Middle frontal gyrus (tissue), 1 donor: Measurements from ENCODE around the gene PGAP1.
A peak's percentile ranks its signal among the peaks of the same experiment; 100 is the strongest.
"Not testable (repeated sequence)": the region's sequence is repeated elsewhere in the genome, so short reads cannot be mapped to it uniquely, and the experiment has no call there.

Experiments
- DNase-seq: peaks from one replicate; pipeline ENCODE4 v3.0.0-alpha.2; 2015; ENCODE audit warnings: low spot score; ENCODE audit errors: extremely low spot score

Gene PGAP1

DNA sequence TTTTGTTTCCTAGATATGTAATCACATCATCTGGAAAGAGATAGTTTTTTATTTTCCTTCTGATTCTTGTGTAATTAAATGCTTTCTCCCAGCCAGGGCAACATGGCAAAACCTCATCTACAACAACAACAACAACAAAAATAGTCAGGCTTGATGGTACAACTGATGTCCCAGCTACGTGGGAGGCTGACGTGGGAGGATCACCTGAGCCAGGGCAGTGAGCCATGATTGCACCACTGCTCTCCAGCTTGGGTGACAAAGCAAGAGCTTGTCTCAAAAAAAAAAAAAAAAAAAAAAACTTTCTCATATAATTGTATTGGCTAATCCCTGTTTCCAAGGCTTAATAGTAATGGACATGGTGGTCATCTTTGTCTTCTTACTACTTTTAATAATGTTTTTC lies 26.4 kb upstream of the PGAP1 start:
- no peak for DNase-seq

DNA sequence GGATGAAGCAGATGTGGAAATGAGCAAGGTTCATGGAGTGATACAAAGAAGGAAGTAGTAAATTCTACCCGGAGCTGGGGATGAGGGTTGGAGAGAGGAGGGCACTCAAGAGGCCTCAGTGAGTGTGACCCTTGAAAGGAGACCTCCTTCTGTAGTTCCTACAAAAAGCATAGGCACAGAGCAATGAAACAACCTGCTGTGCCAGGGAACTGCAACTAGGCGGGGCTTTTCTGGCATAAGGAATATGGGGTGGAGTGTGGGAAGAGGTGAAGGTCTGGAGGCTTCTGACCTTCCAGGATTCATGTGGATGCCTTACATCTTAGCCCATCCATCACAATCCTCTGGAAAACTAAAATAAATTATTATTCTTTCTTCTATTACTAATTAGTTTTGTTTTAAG lies 25.5 kb upstream of the PGAP1 start:
- no peak for DNase-seq

DNA sequence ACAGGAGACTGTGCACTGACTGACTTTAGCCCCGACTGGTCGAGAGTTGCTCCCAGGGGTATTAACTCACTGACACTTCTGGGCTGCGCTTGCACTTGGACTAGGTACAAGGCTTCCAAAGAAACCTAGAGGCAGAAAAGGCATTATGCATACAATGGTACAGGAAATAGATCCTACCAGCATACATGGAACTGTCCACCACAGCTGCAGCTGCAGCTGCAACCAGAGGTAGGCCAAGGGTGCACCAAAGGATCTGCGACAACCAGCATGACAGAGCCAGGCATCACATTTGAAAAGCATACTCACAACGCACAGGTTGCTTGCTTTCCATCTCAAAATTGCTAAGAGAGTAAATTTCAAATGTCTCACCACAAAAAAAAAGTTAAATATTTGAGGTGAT lies 22.6 kb upstream of the PGAP1 start:
- no peak for DNase-seq

DNA sequence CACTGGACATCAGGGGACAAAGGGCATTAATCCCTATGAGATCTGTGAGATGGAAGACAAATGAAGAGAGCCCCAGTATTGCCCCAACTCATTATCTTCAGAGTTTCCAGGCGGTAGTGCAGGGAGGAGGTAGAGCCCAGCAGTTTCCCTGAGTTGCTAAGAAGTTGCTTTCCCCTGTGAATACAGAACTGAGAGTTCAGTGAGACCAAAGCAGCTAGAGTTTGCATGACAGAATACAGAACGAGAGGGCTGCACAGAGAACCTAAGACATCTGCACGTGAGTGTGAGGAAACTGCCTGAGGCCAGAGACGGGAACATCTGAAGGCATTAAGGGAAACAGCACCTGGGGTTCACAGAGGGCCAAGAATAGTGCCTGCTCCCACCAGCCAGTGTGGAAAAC lies 18.1 kb upstream of the PGAP1 start:
- no peak for DNase-seq

DNA sequence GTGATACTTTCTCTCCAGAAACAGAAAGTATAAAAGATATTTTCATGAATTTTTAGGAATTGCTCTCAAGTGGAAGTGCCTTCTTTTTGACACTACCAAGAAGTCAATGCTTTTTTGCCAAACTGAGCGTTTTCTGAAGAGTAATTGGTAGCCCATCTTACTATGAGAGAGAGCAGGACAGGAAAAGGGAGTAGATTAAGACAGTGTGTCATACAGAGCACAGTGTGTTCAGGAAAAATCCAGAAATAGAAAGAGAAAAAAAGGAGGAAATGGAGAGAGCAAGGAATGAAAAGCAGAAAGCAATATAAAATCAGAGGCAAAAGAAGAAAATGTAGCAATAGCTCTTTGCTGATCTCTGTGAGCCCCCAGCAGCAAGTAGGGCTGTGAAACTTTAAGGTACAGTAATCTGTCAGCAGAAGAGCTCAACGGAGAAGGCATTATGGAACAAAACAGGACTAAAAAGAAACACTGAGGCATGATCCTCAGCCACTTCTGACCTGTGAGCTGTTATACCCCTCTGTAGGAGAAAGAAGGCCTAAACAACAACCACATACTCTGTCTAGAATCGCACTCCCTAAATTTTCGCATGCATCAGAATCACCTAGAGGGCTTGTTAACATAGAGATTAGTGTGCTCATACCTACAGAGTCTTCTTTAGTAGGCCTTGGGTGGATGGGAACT lies 15.0 kb upstream of the PGAP1 start:
- no peak for DNase-seq

DNA sequence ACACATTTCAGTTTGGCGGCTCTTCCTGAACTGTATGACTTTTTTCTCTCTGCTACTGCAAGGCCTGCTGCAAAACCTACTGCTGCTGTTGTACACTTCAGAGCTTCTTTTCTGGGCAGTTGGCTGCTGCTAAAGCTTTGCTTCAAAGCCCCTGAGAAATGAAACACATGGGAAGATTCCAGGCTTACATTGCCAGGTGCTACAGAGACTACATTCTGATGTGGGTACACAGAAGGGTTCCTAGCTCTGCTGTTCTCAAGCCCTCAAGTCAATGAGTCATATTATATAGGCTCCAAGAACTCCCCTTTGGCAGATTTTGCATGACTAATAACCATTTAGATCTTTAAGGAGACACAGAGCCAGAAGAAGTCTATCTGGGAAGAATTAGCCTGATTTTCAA lies 12.9 kb upstream of the PGAP1 start:
- no peak for DNase-seq

DNA sequence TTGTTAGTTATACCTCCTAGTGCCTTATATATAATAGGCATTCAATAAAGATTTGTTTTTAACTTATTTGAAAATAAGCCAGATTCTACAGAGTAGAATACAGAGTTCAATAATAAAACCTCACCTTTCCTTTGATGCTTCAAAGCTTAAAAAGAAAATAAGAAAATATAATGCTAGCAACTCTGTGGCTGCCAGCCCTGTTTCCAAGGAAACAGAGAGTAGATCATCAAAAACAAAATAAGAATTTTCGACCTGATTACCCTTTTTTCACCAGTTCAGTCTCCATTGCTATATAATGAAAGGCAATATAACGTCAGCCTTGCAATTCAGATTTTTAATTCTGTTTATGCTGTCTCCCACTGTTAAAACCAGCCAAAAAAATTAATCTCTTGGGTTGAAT lies 8.9 kb upstream of the PGAP1 start:
- no peak for DNase-seq

DNA sequence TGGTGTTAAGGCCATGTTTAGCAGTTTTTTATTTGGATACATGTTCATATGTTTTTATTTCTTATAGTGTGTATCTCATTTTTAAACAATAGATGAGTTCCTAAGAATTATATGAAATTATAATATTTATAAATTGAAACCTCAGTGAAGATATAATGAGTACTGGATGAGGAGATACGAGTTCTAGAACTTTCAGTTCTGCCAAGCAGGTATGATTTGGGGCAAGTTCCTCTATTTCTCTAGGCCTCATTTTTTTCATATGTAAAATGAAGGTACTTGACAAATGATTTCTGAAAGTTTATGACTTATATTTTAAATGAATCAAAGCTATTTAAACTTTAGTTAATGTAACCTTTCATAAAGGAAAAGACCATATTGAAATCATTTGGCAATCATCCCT lies 8.2 kb upstream of the PGAP1 start:
- no peak for DNase-seq

DNA sequence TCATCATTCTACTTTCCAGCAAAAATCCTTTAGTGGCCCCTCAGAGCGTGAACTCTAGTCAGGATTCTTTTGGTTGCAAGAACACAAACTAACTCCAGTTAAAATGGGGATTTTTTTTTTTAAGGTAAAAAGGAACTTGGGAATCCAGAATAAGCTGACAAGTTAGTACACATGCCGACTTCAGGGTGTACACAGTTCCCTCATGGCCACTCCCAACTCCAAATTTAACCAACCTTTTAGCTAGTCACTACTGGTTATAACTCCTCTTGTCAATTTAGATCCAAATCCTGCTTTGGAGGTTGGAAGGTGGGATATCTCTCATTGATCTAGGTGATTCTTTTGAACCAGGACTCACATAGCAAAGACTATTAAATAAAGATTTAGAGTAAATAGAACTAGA lies 5.0 kb upstream of the PGAP1 start:
- no peak for DNase-seq

DNA sequence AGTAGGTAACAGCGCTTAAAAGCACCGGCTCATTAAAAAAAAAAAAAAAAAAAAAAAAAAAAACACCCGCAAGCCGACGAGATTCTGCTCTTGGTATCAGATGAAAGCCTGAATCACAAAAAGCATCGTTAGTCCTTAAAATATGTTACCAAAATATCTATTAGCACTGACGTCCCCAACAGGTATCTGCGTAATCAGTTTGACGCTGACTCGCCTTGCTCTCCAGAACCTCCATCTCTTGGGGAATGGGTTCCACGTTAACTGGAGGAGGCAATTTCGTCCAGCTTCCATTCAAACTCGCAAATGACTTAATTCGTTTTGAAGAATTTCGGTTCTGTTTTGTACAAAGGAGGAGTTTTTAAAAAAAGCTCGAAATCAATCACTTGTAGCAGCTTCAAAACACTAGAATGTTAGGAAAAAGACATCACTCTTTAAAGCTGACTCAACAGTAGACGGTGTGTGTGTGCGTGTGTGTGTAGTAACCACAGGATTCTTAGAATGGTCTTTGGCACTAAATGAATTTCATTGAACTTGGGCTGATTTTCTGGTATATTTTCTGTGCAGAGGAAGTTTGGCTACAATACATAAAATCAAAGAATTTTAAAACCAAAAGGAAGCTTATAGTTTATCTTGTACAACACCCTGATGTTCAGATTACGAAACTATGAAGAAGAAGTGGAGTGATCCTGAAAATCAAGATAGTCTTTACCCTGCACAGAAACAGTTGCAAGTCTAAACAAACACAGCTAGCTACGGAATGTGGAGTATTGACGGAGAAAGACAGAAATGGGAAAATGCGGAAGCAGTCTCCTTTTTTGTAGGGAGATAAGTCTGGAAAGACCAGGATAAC lies 1.1 kb upstream of the PGAP1 start:
- peak; percentile 4 for DNase-seq

DNA sequence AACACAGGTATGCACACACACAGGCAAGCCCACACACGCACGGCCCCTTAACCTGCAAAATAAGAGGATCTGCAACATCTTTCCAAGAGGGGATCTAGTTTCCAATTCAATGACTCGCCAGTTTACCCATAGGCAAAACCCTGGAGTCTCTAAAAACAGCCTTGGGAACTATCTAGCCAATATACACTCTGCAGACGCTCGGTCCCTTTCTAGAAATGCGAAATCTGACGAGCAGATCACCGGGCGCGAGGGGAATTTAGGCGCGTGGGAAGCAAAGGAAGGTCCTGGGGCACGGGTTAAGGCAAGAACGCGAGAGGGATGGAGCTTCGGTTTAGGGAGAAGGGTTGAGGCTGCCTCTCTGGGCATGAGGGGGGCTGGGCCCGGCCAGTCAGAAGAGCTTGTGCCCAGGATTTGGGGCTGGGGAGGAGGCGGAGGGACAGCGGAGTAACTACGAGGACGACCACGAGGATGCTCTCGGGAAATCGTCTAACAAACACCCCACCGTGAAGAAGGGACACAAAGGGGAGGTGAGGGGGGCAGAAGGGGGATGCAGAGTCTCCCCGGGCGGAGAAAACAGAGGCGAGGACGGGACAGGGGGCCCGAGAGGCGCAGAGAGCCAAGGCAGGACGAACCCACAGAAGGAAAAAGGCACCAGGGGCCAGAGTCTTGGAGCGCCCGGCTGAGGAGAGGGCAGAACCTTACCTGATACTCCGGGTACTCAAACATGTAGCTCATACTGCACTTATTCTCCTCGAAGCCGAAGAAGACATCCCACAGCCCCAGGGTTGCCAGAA lies 542 bp downstream of the PGAP1 start:
- no peak for DNase-seq

DNA sequence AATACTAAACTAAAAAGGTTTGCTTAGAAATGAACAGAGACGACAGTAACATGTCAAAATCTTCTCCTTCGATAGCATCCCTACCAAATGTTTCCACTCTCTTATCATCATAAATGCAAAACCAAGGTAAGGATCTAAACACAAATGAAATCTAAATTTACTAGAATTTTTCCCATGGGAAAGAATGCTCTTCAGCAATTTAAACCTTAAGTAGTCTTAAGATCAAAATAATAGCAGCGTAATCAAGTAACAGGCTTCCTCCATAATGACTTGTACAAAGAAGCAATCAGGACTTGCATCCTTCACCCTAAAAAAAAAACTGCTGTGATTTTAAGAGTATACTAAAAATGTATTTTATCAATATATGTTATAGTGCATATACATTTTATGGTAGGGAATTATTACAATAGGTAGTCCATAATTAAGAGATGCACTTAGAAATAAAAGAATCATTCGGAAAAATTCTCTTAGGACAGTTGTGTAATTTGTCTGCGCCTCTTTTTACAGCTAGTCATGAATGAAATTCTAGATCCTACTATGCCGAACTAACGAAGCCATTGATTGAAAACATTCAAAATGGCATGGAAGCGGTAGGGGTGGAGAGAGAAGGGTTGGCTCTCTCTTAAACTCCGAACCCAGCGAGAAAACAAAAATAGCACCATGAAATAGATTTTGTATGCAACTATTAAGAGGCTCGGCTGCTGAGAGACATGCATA lies 1.3 kb downstream of the PGAP1 start:
- DNase-seq, result no peak

DNA sequence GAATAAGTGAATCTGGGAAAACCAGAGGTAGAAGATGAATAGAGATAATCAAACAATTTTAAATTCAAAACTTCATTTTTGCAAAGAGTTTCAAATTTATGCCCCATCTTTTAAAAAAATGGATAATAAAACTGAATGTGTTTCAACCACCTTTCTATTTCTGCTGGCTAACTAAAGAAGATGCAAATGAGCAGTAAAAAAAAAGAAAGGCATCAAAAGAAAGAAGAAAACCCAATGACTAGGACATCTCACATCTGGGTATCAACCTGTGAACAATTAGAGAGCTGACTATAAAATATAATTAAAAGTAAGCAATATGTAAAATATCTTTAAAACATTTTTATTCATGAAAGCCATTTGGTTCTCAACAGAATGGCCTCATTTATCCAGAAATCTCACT lies 2.5 kb downstream of the PGAP1 start:
- DNase-seq, result no peak

DNA sequence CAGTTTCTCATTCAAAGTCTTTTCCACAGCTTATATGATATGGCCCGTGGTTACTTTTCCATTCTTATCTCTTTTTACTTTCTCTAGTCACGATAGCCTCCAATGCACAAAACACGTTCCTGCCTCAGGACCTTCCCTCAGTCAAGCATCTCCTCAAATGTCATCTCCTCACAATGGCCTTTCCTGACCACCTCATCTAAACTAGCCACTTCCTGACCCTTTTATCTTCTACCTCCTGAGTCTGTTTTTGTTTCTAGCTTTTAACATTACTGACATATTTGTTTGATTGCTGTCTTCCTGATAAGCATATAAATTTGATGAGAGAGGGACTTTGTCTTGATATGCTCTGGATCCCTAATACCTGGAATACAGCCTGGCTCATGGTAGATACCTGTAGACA lies 7.6 kb downstream of the PGAP1 start:
- DNase-seq, result no peak

DNA sequence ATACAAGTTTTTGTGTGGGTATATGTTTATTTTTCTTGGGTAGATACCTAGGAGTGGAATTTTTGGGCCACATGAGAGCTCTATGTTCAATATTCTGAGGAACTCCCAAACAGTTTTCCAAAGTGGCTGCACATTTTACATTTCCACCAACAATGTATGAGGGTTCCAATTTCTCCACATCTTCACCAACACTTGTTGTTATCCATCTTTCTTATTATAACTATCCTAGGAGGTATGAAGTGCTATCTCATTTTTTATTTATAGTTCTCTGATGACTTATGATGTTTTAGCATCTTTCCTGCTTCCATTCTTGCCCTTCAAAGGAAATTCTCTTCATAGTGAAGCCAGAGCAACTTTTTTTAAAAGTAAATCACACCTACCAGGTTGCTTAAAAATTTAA lies 8.7 kb downstream of the PGAP1 start:
- DNase-seq, result no peak

DNA sequence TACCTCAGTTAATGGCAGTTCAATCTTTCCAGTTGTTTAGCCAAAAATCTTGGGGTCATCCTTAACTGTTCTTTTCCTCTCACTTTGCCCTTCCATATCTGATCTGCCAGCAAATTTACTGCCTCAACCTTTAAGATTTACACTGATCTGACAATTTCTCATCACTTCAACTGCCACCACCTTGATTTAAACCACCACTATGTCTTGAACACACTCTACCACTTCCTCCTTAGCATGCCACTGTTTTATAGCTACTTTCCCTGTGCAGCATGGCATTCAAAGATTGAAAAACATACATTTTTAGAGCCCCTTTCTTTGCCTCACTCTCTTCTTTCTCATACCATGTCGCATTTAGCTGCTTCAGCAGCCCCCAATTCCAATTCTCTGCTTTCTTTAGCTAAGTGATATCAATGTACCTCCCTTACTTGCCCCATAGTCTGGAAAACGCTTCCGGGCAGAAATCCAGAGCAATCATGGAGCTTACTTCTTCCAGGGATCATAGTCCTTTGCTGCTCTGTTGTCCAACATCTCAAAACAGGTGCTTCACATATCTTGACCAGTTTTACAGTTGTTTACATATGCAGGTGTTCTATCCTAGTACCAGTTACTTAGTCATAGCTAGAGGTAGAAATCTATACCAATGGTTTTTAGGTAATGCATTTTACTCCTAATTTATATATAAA lies 10.9 kb downstream of the PGAP1 start:
- no peak for DNase-seq

DNA sequence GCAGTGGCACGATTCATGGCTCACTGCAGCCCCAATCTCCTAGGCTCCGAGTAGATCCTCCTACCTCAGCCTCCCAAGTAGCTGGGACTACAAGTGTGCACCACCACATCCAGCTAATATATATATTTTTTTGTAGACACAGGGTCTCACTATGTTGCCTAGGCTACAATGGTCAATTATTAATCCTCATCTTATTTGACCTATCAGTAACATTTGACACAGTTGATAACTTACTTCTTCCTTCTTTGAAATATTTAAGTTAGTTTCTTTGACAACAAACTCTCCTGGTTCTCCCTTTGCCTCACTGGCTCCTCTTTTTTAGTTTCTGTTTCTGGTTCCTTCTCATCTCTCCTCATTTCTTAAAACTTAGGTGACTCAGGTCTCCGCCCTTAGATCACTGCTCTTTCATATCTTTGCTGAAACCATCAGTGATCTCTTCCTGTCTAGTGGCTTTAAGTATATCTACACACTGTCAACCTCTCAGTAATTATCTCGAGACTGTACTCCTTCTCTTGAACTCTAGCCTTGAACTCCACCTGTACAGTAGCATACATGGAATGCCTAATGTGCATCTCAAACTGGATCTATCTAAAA lies 11.5 kb downstream of the PGAP1 start:
- no peak for DNase-seq

DNA sequence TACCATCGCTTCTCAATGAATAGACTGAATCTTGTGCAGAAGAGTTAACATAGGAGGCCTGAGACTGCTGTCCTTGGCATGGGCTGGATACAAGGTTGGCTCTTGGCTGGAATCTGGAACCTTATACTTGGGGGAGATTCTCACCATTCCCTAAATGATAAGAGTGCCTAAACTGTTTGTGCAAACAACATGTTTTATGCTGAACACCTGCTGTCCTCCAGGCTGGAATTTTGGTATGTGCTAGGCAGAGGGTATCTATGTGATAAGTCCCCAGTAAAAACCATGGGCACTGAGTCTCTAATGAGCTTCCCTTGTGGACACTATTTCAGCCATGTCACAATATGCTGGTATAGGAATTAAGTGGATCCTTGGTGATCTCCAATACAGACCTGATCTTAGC lies 12.8 kb downstream of the PGAP1 start:
- DNase-seq, result no peak

DNA sequence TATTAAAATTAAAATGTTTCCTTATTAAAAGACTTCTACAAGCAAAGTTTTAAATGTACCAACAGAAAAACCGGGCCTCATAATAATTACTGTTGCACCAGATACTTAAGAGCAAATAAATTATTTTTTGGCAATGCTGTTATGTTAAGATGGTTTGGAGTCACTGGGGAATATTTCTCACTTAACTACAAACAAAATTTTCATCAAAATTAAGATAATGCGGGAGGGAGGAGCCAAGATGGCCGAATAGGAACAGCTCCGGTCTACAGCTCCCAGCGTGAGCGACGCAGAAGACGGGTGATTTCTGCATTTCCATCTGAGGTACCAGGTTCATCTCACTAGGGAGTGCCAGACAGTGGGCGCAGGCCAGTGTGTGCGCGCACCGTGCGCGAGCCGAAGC lies 21.1 kb downstream of the PGAP1 start:
- not testable (repeated sequence) for DNase-seq

DNA sequence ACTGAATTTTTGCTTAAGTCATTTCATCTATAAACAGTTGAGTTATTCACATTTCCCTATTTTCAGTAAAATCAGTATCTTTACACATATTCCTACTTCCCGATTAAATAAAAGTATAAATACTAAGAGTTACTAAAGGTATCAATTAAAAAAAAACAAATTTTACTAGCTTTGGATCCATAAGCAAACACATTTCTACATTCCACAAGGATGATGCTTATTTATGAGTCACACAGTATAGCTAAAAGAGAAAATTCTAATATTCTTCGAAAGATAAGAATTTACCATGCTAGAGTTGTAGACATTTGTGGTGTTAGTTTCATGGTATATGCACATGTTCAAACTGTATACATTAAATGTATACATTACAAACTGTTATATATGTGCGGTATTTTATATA lies 23.7 kb downstream of the PGAP1 start:
- no peak for DNase-seq

DNA sequence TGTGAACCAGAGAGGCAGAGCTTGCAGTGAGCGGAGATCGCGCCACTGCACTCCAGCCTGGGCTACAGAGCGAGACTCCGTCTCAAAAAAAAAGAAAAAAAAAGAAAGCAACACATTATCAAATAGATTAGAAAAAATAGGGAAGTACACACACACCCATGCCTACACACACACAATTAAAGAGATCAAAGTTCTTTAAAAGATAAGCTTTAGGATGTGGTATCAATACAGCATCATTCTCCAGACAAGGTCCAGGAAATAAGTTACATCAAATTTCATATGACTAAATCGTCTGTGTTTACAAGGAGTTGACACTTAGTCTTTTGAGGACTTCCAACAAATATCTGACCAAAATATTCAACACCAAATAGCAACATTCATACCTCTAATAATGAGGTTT lies 25.7 kb downstream of the PGAP1 start:
- no peak for DNase-seq
